GM10248 (cell line): ENCODE data around the gene ASXL1.

Experiments
- CTCF ChIA-PET: fragments of 300-600 bp; sonication (Branson Sonifier 250); formaldehyde crosslinking; extraction: SDS; loops from one replicate; lab custom pipeline; 2021; ENCODE audit warnings: antibody characterized with exemption; lab: Yijun Ruan, JAX
- POLR2A ChIA-PET: fragments of 350-650 bp; sonication (Branson Sonifier 250); formaldehyde crosslinking; extraction: SDS; loops from one replicate; lab custom pipeline; 2020; ENCODE audit warnings: antibody characterized with exemption; lab: Yijun Ruan, JAX
- DNase-seq: peaks from one replicate; pipeline ENCODE4 v3.0.0; 2012; ENCODE audit errors: extremely low spot score
- CTCF ChIP-seq: IDR thresholded peaks from 2 replicates; pipeline ENCODE4 v1.5.1; 2012; ENCODE audit warnings: mild to moderate bottlenecking, low read depth; ENCODE audit errors: extremely low read depth, missing control alignments, control extremely low read depth

Gene ASXL1

GRCh38 chr20:32470940-32471339 lies 112.8 kb downstream of the ASXL1 start:
- ChIA-PET CTCF (interaction anchor here (1.1 to 1.7 kb wide), 3 partner anchors 13 to 22 kb away, joined by 3 to 6 read pairs (median 3); no protein-coding TSS in a partner anchor), POLR2A (no interaction called here)
- TF ChIP-seq CTCF = no peak
- DNase-seq = no peak

GRCh38 chr20:32472581-32473207 lies 114.6 kb downstream of the ASXL1 start:
- ChIA-PET CTCF (no interaction called here), POLR2A (no interaction called here)
- TF ChIP-seq CTCF = no peak
- DNase-seq = no peak

- CTCF ChIA-PET = interaction anchor here (1.1 kb wide), 1 partner anchor 15 kb away, joined by 3 read pairs; no protein-coding TSS in a partner anchor
- POLR2A ChIA-PET = no interaction called here
- no peak for TF ChIP-seq CTCF
- no peak for DNase-seq
Measured at GRCh38 chr20:32473231-32474008, 115.3 kb downstream of the ASXL1 start.

GRCh38 chr20:32474009-32474716 lies 116.0 kb downstream of the ASXL1 start:
- DNase-seq = no peak
- ChIA-PET POLR2A (no interaction called here), CTCF (interaction anchor here (1.0 to 1.1 kb wide), 2 partner anchors 11 to 16 kb away, joined by 3 to 4 read pairs; no protein-coding TSS in a partner anchor)
- no peak for TF ChIP-seq CTCF

GRCh38 chr20:32474717-32474966 lies 116.5 kb downstream of the ASXL1 start:
- ChIA-PET CTCF (interaction anchor here (1.0 to 1.1 kb wide), 2 partner anchors 10 to 17 kb away, joined by 3 to 4 read pairs; no protein-coding TSS in a partner anchor), POLR2A (no interaction called here)
- DNase-seq = no peak
- TF ChIP-seq CTCF = no peak
